IPS-15b (cell line): ENCODE results near the gene APBB1.

Experiments used
- H3K27me3 ChIP-seq: one replicate; pipeline ENCODE4 v1.6.1; 2013; ENCODE audit warnings: low read length; ENCODE audit not compliant: control insufficient read depth, insufficient read depth
- H3K36me3 ChIP-seq: one replicate; pipeline ENCODE4 v1.6.1; 2013; ENCODE audit warnings: low read length; ENCODE audit not compliant: control insufficient read depth, insufficient read depth
- H3K4me1 ChIP-seq: one replicate; pipeline ENCODE4 v1.6.1; 2013; ENCODE audit warnings: mild to moderate bottlenecking, low read length; ENCODE audit not compliant: control insufficient read depth, insufficient read depth
- H3K4me3 ChIP-seq: one replicate; pipeline ENCODE4 v1.5.1; 2013; ENCODE audit warnings: low read depth, low read length
- H3K9ac ChIP-seq: one replicate; pipeline ENCODE4 v1.6.1; 2013; ENCODE audit warnings: low read depth, mild to moderate bottlenecking, low read length
- H3K9me3 ChIP-seq: one replicate; pipeline ENCODE4 v1.6.1; 2013; ENCODE audit warnings: mild to moderate bottlenecking, low read length; ENCODE audit not compliant: control insufficient read depth, insufficient read depth

APBB1 gene

GRCh38 chr11:6356503-6357055 is 62.3 kb downstream of the APBB1 start:
- Histone ChIP-seq H3K4me3 (no peak overlapping the region), H3K36me3 (no peaks in the 10 kb centered on the region), H3K9ac (no peak overlapping the region), H3K27me3 (no peaks in the 10 kb centered on the region), H3K9me3 (no peaks in the 10 kb centered on the region), H3K4me1 (peaks cover 2% of the 10 kb centered on the region)

GRCh38 chr11:6354651-6355485 is 64.0 kb downstream of the APBB1 start:
- H3K9me3 ChIP-seq: no peaks in the 10 kb centered on the region
- H3K27me3 ChIP-seq: no peaks in the 10 kb centered on the region
- H3K9ac ChIP-seq: no peak overlapping the region
- H3K4me3 ChIP-seq: no peak overlapping the region
- H3K4me1 ChIP-seq: peaks cover 2% of the 10 kb centered on the region
- no peaks in the 10 kb centered on the region for H3K36me3 ChIP-seq

- H3K36me3 ChIP-seq: no peaks in the 10 kb centered on the region
- peaks cover 2% of the 10 kb centered on the region for H3K4me1 ChIP-seq
- no peak overlapping the region for H3K9ac ChIP-seq
- no peaks in the 10 kb centered on the region for H3K27me3 ChIP-seq
- H3K9me3 ChIP-seq: no peaks in the 10 kb centered on the region
- H3K4me3 ChIP-seq: no peak overlapping the region
Observed at GRCh38 chr11:6353367-6353987, 65.4 kb downstream of the APBB1 start.

GRCh38 chr11:6351782-6352382 is 67.0 kb downstream of the APBB1 start:
- H3K27me3 ChIP-seq: no peaks in the 10 kb centered on the region
- no peak overlapping the region for H3K9ac ChIP-seq
- H3K4me1 ChIP-seq: peaks cover 2% of the 10 kb centered on the region
- no peaks in the 10 kb centered on the region for H3K9me3 ChIP-seq
- H3K4me3 ChIP-seq: no peak overlapping the region
- H3K36me3 ChIP-seq: no peaks in the 10 kb centered on the region

GRCh38 chr11:6350486-6350885 is 68.4 kb downstream of the APBB1 start:
- Histone ChIP-seq H3K9me3 (no peaks in the 10 kb centered on the region), H3K27me3 (no peaks in the 10 kb centered on the region), H3K9ac (no peak overlapping the region), H3K4me1 (peaks cover 2% of the 10 kb centered on the region), H3K36me3 (no peaks in the 10 kb centered on the region), H3K4me3 (no peak overlapping the region)

- H3K36me3 ChIP-seq: no peaks in the 10 kb centered on the region
- no peaks in the 10 kb centered on the region for H3K27me3 ChIP-seq
- H3K4me3 ChIP-seq: no peak overlapping the region
- H3K9ac ChIP-seq: no peak overlapping the region
- peaks cover 2% of the 10 kb centered on the region for H3K4me1 ChIP-seq
- H3K9me3 ChIP-seq: no peaks in the 10 kb centered on the region
Observed at GRCh38 chr11:6350043-6350442, 68.9 kb downstream of the APBB1 start.

GRCh38 chr11:6345366-6345765 is 73.5 kb downstream of the APBB1 start:
- no peaks in the 10 kb centered on the region for H3K36me3 ChIP-seq

More at GRCh38 chr11:6345366-6345765, 73.5 kb downstream of the APBB1 start:
- no peak overlapping the region for H3K9ac ChIP-seq
- H3K9me3 ChIP-seq: no peaks in the 10 kb centered on the region
- no peaks in the 10 kb centered on the region for H3K27me3 ChIP-seq
- no peak overlapping the region for H3K4me3 ChIP-seq
- no peaks in the 10 kb centered on the region for H3K4me1 ChIP-seq
